ENCODE results near the gene RAB11B.
A peak's percentile ranks its signal among the peaks of the same experiment; 100 is the strongest.

RAB11B gene

DNA sequence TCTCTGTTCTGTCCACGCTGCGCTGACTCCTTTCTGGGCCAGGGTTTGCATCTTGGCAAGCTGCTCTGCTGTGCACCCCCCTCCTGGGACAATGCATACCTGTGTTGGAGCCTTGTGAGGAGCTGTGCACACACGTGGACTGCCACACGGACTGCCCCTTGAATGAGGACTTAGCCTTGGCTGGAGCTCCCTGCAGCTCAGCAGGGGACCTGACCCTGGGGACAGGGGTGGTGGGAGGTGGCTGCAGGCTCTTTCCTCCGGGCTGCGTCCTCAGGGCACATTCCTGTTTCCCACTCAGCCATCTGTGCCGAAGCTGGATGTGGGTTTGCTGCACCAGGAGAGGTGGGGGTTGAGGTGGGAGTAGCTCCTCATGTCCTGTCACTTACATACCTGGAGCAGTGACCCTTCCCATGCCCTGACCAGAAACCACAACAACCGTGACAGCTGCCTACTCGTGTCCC is 8.2 kb downstream of the RAB11B start:
- TF ChIP-seq, protein P1, sequence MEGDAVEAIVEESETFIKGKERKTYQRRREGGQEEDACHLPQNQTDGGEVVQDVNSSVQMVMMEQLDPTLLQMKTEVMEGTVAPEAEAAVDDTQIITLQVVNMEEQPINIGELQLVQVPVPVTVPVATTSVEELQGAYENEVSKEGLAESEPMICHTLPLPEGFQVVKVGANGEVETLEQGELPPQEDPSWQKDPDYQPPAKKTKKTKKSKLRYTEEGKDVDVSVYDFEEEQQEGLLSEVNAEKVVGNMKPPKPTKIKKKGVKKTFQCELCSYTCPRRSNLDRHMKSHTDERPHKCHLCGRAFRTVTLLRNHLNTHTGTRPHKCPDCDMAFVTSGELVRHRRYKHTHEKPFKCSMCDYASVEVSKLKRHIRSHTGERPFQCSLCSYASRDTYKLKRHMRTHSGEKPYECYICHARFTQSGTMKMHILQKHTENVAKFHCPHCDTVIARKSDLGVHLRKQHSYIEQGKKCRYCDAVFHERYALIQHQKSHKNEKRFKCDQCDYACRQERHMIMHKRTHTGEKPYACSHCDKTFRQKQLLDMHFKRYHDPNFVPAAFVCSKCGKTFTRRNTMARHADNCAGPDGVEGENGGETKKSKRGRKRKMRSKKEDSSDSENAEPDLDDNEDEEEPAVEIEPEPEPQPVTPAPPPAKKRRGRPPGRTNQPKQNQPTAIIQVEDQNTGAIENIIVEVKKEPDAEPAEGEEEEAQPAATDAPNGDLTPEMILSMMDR (IDR thresholded peaks at IDR 0.05; ENCODE audit: poor library complexity, severe bottlenecking) = no peak
- Histone ChIP-seq H3K9me3 (ENCODE audit: severe bottlenecking) (no peaks in the 10 kb centered on the region), H3K4me3 (ENCODE audit: severe bottlenecking) (no peak overlapping the region), H3K4me1 (ENCODE audit: insufficient read depth, poor library complexity, severe bottlenecking) (peaks cover 28% of the 10 kb centered on the region), H3K36me3 (ENCODE audit: low read depth) (peaks cover 19% of the 10 kb centered on the region), H3K27me3 (ENCODE audit: insufficient read depth, poor library complexity, severe bottlenecking) (no peaks in the 10 kb centered on the region), H3K27ac (ENCODE audit: poor library complexity, severe bottlenecking) (peak overlapping the region; percentile 69)
- ATAC-seq (ENCODE audit: low read depth) (no peak), DNase-seq (ENCODE audit: low spot score) (no peak)

DNA sequence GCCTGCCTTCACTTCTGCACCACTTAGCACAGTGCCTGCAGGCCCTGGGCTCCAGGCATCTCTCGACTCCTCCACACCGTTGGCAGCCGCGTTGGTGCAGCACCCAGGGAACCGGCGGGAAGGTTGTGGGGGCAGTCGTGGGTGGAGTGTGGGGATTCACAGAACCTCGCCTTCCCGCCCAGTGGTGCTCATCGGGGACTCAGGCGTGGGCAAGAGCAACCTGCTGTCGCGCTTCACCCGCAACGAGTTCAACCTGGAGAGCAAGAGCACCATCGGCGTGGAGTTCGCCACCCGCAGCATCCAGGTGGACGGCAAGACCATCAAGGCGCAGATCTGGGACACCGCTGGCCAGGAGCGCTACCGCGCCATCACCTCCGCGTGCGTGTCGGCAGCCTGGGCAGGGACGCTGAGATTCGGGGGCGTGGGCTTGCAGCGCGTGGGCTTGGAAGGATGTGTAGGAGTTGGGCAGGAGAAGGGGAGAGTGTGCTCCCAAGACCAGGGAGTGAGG is 9.6 kb downstream of the RAB11B start:
- H3K27ac ChIP-seq (ENCODE audit: poor library complexity, severe bottlenecking) = no peak overlapping the region
- TF ChIP-seq, protein P1 (IDR thresholded peaks at IDR 0.05; ENCODE audit: poor library complexity, severe bottlenecking) = no peak
- peaks cover 21% of the 10 kb centered on the region for H3K4me1 ChIP-seq (ENCODE audit: insufficient read depth, poor library complexity, severe bottlenecking)
- no peaks in the 10 kb centered on the region for H3K27me3 ChIP-seq (ENCODE audit: insufficient read depth, poor library complexity, severe bottlenecking)
- ATAC-seq (ENCODE audit: low read depth) (no peak), DNase-seq (ENCODE audit: low spot score) (no peak)
- H3K36me3 ChIP-seq (ENCODE audit: low read depth) = peaks cover 23% of the 10 kb centered on the region
- no peak overlapping the region for H3K4me3 ChIP-seq (ENCODE audit: severe bottlenecking)
- no peaks in the 10 kb centered on the region for H3K9me3 ChIP-seq (ENCODE audit: severe bottlenecking)

DNA sequence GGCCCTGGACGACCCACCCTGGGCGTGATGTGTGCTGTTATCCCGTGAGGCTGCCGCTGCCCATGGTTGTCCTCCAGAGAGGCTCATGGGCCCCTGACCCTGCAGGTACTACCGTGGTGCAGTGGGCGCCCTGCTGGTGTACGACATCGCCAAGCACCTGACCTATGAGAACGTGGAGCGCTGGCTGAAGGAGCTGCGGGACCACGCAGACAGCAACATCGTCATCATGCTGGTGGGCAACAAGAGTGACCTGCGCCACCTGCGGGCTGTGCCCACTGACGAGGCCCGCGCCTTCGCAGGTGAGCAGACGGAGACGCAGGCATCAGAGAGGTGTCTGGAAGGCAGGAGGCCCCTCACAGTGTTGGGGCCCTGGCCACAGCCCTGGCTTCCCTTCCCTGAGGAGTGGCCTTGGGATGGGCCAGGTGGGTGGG is 11.8 kb downstream of the RAB11B start:
- no peaks in the 10 kb centered on the region for H3K27me3 ChIP-seq (ENCODE audit: insufficient read depth, poor library complexity, severe bottlenecking)
- TF ChIP-seq, protein P1 (IDR thresholded peaks at IDR 0.05; ENCODE audit: poor library complexity, severe bottlenecking) = no peak
- no peak overlapping the region for H3K4me3 ChIP-seq (ENCODE audit: severe bottlenecking)
- no peak overlapping the region for H3K27ac ChIP-seq (ENCODE audit: poor library complexity, severe bottlenecking)
- no peak for DNase-seq (ENCODE audit: low spot score)
- peaks cover 9% of the 10 kb centered on the region for H3K4me1 ChIP-seq (ENCODE audit: insufficient read depth, poor library complexity, severe bottlenecking)
- no peak for ATAC-seq (ENCODE audit: low read depth)
- H3K36me3 ChIP-seq (ENCODE audit: low read depth) = peaks cover 17% of the 10 kb centered on the region
- no peaks in the 10 kb centered on the region for H3K9me3 ChIP-seq (ENCODE audit: severe bottlenecking)

DNA sequence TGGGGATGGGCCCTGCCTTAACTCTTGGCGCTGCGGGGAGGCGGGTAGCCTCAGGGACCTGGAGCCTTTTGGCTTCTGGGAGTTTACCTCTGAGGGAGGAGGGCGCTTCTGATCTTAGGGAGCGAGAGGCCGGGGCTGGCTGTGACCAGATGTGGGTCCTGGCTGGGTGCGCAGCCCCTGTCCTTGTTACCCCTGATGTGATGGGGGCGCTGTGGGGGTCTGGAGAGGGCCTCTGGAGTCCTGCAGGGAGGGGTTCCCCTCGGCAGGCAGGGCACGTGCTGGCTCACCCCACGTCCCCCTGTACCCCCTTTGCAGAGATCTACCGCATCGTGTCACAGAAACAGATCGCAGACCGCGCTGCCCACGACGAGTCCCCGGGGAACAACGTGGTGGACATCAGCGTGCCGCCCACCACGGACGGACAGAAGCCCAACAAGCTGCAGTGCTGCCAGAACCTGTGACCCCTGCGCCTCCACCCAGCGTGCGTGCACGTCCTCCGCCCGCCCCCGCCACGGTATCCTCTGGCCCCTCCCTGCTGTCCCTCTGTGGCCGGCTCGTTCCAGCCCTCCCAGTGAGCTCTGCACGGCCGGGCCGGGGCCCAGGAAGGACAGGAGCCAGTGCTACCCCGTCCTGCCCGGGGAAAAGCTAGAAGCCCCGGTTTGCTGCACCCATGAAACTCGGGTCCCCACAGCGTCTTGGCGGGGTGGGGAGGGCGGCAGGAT is 13.1 kb downstream of the RAB11B start:
- peaks cover 17% of the 10 kb centered on the region for H3K36me3 ChIP-seq (ENCODE audit: low read depth)
- no peak for ATAC-seq (ENCODE audit: low read depth)
- H3K4me1 ChIP-seq (ENCODE audit: insufficient read depth, poor library complexity, severe bottlenecking) = no peaks in the 10 kb centered on the region
- H3K9me3 ChIP-seq (ENCODE audit: severe bottlenecking) = no peaks in the 10 kb centered on the region
- TF ChIP-seq, protein P1 (IDR thresholded peaks at IDR 0.05; ENCODE audit: poor library complexity, severe bottlenecking) = no peak
- no peak overlapping the region for H3K27ac ChIP-seq (ENCODE audit: poor library complexity, severe bottlenecking)
- H3K27me3 ChIP-seq (ENCODE audit: insufficient read depth, poor library complexity, severe bottlenecking) = no peaks in the 10 kb centered on the region
- no peak overlapping the region for H3K4me3 ChIP-seq (ENCODE audit: severe bottlenecking)
- DNase-seq (ENCODE audit: low spot score) = no peak

DNA sequence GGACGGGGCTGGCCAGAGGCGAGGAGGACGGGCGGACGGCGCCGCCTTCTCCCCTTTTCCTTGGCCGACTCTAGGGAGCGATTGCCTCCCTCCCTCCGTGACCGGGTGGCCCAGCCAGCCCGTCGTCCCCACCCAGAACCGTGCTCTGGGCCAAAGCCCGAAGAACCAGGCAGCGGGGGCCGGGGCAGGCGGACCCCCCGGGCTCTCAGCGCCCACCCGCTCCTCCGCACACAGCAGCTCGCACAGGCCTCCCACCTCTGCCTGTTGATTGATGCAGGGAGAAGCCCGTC is 13.6 kb downstream of the RAB11B start:
- peaks cover 17% of the 10 kb centered on the region for H3K36me3 ChIP-seq (ENCODE audit: low read depth)
- H3K4me3 ChIP-seq (ENCODE audit: severe bottlenecking) = no peak overlapping the region
- TF ChIP-seq, protein P1 (IDR thresholded peaks at IDR 0.05; ENCODE audit: poor library complexity, severe bottlenecking) = no peak
- no peaks in the 10 kb centered on the region for H3K4me1 ChIP-seq (ENCODE audit: insufficient read depth, poor library complexity, severe bottlenecking)
- H3K27ac ChIP-seq (ENCODE audit: poor library complexity, severe bottlenecking) = no peak overlapping the region
- no peaks in the 10 kb centered on the region for H3K27me3 ChIP-seq (ENCODE audit: insufficient read depth, poor library complexity, severe bottlenecking)
- H3K9me3 ChIP-seq (ENCODE audit: severe bottlenecking) = no peaks in the 10 kb centered on the region
- no peak for ATAC-seq (ENCODE audit: low read depth)
- DNase-seq (ENCODE audit: low spot score) = no peak
